ENCODE results near the gene RALGPS2. TPM values are rescaled to one million over a fixed set of nuclear protein-coding genes. Genes with fewer than 3 reads are reported as not detected.
"Not testable (repeated sequence)": the region's sequence is repeated elsewhere in the genome, so short reads cannot be mapped to it uniquely, and the experiment has no call there.

RALGPS2 gene
- total RNA-seq, 1 donor from 2014 or later = 34.8 TPM

DNA sequence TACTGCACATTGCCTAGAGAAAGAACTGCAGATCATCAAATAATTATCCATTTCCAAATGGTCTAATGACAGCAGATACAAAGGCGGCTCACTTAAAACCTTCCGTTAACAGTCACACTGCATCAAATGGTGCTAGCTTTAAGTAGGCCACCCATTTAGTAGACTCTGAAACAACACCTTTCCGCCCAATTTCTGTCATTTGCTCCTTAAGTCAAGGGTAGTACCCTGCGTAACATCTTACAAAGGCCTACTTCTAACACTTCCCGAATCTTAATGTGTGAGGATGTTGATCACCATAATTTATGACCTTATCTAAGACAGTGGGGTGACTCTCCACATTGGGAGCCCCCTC, 692 bp upstream of the RALGPS2 start:
- DNase-seq = no peak

- DNase-seq = no peak
Measured at GRCh38 chr1:178725466-178726086, 532 bp downstream of the RALGPS2 start.

GRCh38 chr1:178726087-178726517, 1.1 kb downstream of the RALGPS2 start:
- DNase-seq = peak; percentile 68

DNA sequence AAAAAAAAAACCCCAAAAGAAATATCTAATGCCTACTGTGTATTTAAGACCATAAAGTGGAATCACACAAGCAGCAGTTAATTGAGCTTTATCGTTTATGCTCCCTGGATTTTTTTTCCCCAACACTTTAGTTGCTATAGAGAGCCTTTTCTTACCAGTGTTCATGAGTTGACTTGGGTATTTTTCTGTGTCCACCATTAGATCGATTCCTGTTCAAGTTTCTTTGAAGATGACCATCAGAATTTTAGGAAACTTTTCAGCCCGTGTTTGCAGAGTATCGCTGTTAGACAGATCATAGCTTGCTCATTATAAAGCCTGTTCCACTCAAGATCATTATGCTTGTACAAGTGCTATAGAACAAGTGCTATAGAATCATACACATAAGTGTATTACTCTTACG, 1.5 kb downstream of the RALGPS2 start:
- no peak for DNase-seq

GRCh38 chr1:178727014-178727895, 2.2 kb downstream of the RALGPS2 start:
- DNase-seq = no peak

DNA sequence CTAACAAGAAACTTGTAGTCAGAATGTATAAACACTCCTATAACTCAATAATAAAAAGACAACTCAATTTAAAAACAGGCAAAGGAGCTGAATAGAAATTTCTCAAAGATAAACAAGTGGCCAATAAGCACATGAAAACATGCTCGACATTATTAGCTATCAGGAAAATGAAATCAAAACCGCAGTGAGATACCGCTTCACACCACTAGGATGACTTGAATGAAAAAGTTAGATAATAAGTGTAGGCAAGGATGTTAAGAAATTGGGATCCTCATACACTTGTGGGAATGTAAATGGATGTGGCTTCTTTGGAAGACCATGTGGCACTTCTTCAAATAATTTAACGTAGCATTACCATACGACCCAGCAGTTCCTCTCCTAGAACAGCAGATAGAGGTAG, 8.9 kb downstream of the RALGPS2 start:
- DNase-seq = no peak

DNA sequence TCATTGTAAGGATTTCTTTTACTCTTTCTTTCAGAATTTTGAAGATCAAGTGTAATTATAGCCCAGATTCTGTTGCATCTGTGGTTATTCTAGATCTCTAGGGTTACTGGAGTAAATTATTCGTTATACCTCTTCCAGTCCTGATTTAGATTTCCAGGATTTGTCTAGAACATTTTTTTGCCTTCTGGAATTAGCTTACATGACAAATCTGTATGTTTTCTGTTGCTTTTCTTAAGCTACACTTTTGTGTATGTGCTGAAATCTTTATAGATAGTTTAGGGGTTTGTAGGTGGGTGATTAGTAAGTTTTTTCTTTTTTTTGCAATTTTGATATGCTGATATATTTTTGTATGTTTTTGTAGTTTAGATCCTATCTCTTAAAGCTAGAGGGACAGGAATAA, 13.7 kb downstream of the RALGPS2 start:
- DNase-seq = no peak

DNA sequence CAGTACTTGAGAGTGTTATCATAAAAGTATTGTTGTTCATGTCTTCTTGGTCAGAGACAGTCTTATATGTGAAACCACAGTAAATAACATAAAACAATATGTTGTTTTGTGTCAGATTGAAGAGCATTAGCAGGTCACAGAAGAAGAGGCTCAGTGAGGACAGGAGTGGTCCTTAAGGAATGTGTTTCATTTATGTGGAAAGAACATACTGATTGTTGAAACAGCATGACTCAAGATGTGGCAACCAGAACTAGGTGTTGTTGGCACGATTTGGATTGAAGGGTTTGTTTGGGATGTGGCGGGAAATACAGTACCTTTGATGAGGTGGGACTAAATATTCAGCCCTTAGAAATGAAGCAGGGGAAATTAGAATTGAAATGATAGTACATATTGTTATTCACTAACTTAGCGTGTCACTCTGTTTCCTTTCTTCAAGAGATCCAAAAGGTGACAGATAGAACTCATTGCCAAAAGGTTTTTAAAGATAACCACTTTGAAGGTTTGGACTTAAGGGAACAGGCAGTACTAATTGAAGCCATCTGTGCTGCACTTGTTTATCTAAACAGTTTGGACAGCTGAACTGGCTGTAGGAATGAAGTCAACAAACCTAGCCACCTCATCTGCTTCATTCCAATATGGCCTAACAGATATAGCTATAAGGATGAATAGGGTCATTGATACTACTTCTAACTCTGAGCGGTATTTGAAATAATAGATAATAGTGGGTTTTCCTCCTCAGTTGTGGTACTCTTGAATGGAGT, 14.4 kb downstream of the RALGPS2 start:
- no peak for DNase-seq

DNA sequence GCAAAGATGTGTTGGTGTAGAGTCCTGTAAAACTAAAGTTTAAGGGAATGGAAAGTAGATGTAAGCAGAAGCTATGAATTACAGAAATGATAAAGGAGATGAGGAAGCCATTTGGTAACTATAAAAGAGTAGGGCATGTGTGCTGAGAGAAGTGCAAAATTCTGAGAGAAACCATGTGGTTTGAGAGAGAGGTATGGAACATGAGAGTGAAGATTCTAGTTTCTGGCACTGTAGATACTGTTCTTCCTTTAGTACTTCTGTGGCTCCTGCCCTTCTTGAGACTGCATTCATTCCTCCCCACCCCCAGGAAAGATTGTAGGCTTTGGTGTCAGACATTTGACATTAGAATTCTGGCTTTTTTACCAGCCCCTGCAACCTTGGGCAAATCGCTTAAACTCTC, 15.4 kb downstream of the RALGPS2 start:
- no peak for DNase-seq

DNA sequence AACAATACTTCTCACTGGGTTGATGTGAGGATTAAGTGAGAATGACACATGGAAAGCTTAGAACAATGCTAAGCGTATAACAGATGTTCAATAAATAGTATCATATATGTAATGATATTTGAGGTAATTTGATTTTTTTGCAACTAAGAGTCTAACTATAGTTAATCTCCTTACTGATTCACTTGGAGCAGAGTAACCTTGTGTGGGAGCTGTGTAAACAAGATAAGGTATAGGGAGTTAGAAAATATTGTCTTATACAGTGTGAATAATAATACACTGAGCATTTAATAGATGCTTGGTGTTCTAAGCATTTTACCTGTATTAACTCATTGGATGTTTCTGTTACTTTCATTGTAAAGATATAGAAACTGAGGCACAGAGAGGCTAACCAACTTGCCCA, 15.9 kb downstream of the RALGPS2 start:
- no peak for DNase-seq

DNA sequence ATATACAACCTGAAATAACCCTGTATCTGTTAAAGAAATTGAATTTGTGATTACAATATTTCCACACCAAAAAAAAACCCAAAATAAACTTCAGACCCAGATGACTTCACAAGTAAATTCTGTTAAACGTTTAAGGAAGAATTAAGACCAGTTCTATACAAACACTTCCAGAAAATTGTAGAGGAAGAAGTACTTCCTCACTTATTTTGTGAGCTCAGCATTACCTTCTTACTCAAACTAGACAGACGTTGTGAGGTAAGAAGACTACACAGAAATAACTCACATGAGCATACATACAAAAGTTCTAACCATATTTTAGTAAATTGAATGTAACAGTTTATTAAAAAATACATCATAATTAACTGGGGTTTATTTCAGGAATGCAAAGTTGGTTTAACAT, 18.8 kb downstream of the RALGPS2 start:
- no peak for DNase-seq

DNA sequence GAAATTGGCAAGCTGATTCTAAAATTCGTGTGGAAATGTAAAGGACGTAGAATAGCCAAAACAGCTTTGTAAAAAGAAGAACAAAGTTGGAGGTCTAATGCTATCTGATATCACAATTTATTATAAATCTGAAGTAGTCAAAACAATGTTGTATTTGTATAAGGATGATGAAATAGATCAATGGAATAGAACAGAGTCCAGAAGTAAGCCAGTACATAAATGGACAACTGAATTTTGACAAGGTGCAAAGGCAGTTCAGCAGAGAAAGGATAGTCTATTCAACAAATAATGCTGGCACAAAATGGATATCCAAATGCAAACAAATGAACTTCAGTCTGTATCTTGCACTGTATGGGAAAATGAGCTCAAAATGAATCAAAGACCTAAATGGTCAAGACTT, 20.2 kb downstream of the RALGPS2 start:
- no peak for DNase-seq

- DNase-seq = no peak
Measured at GRCh38 chr1:178746345-178746744, 21.3 kb downstream of the RALGPS2 start.

DNA sequence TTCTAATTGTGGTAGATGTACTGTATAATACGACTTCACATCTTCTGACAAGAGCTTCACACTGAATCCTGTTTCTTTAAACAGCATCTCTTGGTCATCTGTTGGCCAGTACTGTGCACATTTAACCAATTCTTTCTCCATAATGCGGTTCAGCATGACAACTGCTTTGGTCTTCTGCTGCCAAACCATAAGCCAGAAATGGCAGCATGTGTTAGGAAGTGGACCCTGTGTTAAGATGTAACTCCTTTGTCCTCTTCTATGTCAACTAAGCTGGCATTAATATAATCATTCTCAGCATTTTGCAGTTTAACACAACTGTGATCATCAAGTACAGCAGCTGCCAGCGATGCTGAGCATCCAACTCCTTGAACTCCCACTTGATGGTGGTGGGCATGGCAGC, 22.3 kb downstream of the RALGPS2 start:
- not testable (repeated sequence) for DNase-seq

DNA sequence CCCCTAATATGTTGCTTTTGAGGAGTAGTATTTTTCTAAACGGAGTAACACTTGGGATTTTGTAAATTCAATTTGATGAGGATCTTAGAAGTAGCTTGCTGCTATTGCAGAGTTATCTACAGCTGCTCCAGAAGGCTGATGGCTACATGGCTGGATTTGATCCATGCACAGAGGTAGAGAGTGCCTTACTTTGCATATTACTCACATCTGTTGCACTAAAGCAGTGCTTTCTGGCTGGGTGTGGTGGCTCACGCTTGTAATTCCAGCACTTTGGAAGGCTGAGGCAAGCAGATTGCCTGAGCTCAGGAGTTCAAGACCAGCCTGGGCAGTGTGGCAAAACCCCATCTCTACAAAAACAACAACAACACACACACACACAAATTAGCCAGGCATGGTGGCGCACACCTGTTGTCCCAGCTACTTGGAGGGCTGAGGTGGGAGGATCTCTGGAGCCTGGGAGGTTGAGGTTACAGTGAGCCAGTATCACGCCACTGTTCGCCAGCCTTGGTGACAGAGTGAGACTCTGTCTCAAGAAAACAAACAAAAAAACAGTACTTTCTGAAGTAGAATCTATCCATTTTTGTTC, 24.6 kb downstream of the RALGPS2 start:
- no peak for DNase-seq

DNA sequence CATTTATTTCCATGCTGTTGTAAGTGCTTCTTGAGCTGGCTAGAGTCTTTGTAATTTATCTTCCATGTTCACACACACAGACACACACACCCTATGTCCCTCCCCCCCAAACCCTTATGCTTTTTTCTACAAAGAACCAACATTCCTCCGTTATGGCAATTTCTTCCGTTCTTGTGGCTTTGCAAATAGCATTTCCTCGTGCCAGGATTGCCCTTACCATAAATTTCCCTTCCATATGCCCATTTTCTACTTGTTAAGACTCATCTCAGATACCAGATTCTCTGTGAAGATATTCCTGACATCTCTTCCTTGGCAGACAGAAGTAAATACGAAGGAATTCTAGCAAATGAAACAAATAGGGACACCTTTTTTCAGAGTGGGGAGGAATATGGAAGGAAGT, 26.0 kb downstream of the RALGPS2 start:
- no peak for DNase-seq

DNA sequence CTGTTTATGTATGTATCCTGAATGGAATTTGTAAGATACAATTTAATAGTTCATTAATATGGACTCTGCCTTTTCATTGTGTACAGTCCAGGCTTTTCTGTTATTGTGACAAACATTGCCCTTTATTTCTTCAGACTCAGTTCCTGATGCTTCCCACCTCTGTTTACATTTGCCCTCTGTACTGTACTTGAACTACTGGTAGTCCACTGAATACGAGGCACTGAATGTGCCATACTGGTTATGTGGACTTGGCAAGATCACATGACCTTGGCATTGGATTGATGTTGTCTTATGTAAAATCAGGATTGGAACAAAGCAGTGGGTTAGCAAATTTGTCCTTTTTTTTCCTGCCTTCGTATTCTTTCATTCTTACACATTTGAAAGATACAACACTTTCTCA, 27.8 kb downstream of the RALGPS2 start:
- DNase-seq = no peak

GRCh38 chr1:178754655-178755256, 29.7 kb downstream of the RALGPS2 start:
- not testable (repeated sequence) for DNase-seq

GRCh38 chr1:178768423-178768822, 43.4 kb downstream of the RALGPS2 start:
- no peak for DNase-seq

DNA sequence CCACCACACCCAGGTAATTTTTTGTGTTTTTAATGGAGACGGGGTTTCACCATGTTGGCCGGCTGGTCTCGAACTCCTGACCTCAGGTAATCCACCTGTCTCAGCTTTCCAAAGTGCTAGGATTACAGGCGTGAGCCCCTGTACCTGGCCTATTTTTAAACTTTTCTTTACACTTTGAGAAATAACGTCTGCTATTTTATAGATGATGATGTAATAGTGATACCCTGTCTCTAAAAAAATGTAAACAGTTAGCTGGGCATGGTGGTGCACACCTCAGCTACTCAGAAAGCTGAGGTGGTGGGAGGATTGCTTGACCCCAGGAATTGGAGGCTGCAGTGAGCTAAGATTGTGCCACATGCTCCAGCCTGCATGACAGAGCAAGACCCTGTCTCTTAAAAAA, 47.9 kb downstream of the RALGPS2 start:
- DNase-seq = no peak

GRCh38 chr1:178774263-178774662, 49.2 kb downstream of the RALGPS2 start:
- DNase-seq = no peak

DNA sequence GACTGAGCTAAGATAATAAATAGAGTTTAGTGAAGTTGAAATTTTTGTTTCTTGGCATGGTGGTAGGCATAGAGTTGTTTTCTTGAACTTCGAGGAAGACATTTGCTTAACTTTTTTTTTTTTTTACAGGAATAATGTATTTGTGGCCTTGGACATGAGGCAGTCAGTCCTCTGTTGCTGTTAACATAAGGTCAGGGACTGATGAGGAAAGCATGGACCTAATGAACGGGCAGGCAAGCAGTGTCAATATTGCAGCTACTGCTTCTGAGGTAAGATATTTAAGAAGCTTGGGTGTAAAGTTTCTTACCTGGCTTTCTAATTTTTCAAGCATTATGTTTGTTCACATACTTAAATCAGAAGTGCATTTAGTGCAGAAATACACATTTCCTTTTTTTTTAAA, 51.5 kb downstream of the RALGPS2 start:
- no peak for DNase-seq
